GM19023 (cell line): ENCODE measurements around the gene SUMF1.
"Not testable (repeated sequence)": the region's sequence is repeated elsewhere in the genome, so short reads cannot be mapped to it uniquely, and the experiment has no call there.

Experiments used
- ATAC-seq: cut with Tn5 transposase; IDR thresholded peaks from one replicate; pipeline ENCODE4 v1.9.1; 2021; ENCODE audit warnings: mild to moderate bottlenecking, moderate library complexity; ENCODE audit not compliant: unreplicated experiment

The SUMF1 gene

DNA sequence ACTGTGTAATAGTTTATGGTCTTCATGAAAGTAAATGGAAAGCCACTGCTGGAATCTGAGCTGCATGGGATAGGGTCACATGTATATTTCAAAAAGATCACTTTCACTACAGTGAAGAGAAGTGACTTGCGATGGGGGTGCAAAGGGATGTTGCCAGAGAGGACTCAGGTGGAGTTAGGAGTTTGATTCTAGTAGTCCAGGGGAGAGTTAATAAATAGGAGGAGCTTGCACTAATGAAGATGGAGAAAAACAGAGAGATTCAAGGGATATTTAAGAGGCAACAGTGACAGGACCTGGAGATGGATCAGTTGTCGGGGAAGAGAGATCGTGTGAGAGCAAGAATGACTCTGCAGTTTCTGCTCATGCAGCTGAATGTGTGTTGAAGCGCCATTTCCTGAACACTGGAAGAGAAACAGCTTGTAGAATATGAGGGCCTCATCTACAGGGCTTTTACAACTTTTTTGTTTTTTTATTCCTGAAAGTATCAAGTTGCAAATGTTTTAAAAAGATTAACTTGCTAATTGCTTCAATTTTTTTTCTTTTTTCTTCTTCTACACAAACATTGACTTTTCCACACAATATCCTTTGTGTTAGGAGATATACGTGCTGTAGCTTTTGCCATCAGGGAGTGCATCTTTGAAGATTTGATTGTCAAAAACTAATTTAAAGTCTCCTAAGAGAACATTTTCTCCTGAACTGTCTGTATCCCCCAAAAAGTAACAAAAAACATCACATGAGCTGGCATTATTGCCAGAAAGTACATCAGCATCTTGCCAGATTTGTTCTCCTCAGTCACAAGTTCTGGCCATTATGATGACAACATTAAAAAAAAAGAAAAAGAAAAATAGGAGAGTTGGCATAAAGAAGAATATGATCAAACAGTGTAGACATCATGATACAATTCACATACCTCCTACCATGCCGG, 126.4 kb downstream of the SUMF1 start:
- ATAC-seq: no peak

DNA sequence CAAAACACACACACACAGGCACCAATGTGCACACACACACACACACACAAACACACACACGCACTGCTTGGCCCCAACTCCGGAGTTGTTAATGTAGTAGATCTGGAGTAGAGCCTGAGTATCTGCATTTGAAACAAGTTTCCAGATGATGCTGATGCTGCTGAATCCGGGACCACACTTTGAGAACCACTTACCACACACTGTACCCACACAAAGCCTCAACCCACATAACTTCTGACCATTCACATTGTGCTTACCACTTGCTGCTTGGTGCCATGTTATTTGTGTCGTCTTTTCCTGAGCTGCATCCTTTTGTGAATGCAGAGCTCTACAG, 127.0 kb downstream of the SUMF1 start:
- ATAC-seq: no peak

DNA sequence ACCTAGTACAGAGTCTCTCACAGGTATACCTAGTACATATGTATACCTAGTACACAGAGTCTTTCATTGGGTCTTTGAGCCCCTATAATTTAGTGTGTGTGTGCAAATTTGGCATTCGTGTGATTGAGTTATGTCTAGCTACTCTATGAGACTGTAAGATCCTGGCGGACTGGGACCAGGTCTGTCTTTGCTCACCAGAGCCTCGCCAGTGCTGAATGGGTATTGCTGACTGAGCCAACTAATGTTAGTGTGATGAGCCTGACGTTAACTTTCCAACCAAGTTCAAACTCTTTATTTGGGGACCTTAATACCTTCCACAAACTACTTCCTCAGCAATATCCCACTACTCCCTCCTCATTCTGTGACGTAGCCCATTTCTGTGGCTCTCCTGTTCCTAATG, 128.3 kb downstream of the SUMF1 start:
- no peak for ATAC-seq

DNA sequence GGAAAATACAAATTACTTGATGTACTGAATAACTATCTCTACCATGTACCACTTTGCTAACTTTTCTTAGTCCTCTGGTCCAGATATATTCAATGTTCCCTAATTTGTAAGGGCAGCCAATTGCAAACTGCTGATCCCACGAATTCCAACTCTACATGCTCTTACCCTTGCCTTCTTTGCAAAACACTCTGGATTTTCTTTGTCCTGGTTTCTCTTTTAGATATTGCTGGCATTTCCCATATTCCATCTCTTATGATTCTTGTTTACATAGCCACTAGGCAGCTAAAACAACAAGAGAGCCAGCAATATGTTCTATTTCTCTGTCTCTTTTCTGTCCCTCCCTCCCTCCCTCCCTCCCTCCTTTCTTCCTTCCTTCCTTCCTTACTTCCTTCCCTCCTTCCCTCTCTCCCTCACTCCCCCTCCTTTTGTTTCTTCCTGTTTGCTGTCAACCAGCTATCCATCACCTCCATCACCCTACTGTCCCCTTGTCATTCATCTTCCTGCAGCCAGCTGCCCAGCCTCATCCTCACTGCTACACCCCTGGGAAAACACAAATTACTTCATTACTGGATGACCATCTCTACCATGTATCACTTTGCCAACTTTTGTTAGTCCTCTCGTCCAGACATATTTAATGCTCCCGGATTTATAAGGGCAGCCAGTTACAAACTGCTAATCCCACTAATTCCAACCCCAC, 130.1 kb downstream of the SUMF1 start:
- no peak for ATAC-seq

DNA sequence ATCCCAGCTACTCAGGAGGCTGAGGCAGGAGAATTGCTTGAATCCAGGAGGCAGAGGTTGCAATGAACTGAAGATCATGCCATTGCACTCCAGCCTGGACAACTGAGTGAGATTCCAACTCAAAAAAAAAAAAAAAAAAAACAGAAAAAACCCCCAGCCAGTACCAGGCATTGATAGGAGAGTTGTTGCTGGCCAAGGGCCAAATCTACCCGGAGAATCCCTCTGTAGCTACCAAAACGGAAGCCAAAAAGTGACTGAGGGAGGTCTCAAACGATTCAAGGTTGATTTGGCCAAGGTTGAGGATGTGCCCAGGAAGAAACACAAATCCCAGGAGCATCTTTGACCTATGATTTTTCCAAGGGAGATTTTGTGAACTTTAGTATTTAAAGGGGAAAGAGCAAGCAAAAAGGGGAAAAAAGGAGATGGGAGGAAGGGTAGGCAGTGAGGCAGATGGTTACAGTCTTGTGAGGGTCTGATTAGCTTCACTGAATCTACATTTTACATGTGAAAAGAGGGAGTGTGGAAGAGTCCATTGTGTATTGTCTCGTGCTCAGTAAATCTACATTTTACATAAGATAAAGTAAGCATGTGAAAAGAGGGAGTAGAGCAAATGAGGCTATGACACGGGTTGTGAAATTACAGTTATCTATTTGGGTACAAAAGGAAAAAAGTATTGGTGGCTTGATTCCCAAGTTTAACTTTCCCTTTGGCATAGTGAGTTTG, 131.1 kb downstream of the SUMF1 start:
- no peak for ATAC-seq

DNA sequence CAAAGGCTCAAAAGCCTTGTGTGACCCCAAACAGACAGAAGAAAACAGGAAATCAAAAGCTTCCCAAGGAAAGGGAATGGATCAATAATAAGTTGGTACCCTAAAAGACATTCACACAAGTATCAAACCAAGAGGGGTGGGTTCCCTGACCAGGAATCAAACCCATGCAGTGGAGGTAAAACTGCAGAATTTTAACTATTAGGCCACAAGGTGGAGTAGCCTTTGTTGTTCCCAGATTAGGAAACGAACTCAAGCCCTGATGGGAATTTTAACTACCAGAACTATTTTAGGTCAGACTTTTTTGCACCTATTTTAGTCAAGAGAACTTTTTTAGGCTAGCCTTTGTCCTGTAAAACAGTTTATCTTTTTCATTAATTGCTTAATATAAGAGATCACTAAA, 132.5 kb downstream of the SUMF1 start:
- no peak for ATAC-seq

DNA sequence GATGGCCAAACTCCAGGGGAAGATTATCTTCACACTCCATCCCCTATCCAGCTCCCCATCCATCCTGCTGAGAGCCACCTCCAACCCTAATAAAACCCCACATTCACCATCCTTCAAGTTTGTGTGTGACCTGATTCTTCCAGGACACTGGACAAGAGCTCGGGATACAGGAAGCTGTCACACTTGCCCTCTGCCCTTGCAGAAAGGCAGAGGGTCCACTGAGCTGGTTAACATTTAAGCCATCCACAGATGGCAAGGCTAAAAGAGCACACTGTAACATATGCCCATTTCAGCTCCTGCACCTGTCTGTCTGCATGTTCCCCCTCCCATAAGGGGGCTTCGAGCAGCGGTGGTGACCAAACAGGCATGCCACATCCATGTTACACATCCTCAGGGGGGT, 134.1 kb downstream of the SUMF1 start:
- ATAC-seq: no peak

DNA sequence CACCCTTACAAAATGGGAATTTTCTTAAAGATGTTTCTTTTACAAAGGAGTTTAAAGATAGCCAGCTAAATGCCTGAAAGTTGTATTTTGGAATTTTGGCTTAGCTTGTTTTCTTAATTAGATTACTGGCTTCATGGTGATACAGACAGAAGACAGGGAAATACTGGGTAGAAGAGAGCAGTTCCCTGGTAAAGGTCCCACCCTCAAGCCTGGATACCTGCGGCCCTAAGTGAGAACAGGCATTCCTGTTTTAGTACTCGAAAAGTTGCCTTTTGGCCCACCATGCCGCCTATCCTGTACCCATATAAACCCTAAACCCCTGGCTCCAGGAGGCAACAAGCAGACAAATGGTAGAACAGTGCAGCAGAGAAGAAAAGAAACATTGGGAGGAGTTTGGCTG, 134.5 kb downstream of the SUMF1 start:
- ATAC-seq: no peak

DNA sequence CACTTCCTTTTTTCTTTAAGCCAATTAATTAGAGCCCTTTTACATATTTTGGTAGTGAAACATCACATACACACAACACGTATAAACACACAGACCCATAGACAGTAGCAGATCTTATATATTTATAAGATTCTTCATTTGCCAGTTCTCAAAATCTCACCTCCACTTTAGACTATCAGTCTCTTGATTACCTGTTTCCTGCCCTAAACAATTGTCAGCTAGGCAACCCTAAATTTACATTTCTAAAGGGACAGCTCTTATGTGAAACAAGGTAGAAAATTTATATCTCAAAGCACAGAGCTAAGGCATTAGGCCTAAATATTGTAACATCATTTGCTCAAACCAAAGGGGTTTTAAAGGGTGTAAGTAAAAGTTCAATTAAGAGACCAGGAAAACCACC, 135.0 kb downstream of the SUMF1 start:
- ATAC-seq: no peak

DNA sequence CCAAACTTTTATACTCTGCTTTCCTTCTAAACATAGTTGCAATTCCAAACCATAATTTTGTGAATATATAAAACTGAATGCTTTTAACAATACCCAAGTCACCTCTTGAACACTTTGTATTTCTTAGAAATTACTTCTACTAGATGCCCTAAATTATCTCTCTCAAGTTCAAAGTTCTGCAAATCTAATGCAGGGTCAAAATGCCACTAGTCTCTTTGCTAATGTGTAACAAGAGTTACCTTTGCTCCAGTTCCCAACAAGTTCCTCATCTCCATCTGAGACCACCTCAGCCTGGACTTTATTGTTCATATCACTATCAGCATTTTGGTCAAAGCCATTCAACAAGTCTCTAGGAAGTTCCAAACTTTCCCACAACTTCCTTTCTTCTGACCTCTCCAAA, 137.3 kb downstream of the SUMF1 start:
- ATAC-seq: not testable (repeated sequence)

DNA sequence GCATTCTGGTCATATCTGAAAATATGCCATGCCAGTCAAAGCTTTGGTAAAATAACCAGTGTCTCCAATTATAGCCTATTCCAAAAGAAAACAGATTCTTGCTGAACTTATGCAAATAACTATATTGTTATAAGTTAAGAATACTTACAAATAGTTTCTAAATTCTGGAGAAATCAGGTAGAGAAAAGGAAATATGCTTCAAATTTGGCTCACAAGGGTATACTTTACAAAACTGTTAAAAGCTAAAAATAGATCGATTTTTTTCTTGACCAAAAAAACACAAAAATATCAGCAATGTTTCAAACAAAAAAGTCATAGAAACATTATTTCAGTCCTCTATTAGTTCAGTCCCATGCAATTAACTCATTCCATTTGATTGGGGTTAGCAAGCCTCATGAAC, 140.2 kb downstream of the SUMF1 start:
- ATAC-seq: no peak

DNA sequence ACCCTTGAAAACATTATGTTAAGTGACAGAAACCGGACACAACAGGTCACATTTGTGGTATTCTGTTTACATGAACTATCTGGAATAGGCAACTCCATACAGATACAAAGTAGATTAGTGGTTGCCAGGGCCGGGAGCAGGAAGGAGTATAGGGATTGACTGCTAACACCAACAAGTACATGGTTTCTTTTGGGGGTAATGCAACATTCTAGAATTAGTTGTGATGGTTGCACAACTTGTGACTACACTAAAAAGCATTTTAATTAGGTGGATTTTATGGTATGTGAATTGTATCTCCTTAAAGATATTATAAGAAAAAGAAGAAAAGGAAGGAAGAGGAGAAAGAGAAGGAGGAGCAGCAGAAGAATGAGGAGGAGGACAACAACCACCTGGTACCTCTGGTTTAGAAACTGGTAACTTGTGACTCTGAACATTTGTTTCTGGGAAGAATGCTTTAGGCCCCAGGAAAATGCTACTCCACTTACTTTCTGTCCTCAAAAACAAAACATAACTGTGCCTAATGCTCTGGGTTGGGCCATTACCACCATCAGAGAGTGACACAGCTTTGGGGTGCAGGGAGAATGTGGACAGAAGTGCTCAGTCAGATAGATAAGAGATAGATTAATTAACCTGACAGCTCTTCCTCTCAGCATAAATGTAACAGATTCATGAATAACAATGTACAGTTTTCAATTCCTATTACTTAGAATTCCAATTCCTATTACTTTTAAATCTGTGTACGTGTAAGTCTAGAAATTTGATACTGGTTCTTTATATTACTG, 143.6 kb downstream of the SUMF1 start:
- no peak for ATAC-seq

DNA sequence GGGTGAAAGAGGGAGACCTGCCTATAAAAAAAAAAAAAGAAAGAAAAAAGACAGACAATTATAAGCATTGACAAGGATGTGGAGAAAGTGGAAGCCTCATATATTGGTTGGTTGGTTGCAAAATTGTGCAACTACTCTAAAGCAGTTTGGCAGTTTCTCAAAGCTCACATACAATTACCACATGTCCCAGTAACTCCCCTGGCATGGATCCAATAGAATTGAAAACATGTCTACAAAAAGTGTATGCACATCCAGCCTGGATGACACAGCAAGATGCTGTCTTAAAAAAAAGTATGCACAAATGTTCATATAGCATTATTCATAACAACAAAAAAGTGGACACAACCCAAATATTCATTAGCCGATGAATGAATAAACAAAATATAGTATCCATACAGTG, 144.4 kb downstream of the SUMF1 start:
- ATAC-seq: no peak

DNA sequence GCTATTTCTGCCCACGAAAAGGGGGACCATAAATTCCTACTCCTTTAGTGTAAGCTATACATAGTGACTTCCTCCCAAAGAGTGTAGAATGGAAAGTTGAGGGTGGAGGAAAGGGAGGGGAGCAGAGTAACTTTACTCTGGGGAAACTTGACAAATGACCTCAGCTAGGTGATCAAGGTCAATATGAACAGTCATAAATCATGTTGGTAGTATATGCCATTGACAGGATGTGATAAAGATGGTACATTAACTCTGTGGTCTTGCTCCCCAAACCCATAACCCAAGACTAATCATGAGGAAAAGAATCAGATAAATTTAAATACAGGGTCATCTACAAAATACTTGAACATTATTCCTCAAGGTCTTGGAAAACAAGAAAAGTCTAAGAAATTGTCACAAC, 145.3 kb downstream of the SUMF1 start:
- no peak for ATAC-seq

DNA sequence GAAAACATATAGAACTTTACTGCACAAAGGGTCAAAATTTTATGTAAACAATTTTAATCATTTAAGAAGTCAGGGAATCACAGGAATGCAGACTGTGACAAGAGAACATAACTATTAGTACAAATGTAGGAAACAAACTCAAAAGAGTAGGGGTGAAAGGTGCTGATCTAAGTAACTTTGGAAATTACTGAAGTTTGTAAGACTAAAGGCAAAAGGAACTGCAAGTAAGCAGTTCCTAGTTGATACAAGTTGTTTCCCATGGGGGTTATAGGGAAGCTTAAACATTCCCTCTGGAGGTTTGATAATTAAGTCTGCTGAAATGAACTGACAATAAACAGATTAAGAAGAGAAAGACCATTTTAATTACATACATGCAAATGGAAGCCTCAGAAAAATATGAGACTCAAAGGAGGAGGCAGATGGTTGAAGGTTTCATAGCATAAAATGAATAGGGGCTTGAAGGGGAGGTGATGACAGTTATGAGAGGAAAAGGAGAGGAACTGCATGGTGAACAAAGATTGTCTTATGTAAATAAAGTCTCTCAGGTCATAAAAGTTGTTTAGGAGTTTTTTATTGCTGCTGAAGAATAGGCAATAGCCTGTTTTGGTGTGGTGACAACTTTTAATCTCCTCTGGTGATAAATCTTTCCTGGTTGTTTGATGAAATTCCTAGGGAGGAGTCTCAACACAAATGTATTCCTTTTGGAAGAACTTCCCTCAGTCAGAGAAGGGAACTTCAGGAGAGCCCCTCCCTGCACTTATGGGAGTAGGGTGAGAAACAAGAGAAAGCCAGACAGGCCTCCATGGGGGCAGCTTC, 146.8 kb downstream of the SUMF1 start:
- no peak for ATAC-seq

DNA sequence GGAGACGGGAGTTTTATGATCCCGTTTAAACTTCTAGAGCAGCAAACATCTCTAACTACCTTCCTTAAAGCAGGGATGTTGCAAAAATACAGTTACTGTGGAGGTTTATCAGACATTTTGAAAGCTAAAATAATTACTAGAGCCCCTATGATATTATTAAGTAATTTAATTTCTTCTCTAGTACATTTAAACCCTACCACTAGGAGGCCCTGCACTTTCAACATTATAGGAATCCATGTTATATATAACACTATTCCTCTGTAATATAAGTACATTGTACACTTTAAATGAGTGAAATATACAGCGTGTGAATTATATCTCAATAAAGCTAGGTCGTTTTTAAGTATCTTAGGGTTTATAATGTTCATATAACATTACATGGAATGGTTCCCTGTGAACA, 152.4 kb downstream of the SUMF1 start:
- ATAC-seq: no peak

DNA sequence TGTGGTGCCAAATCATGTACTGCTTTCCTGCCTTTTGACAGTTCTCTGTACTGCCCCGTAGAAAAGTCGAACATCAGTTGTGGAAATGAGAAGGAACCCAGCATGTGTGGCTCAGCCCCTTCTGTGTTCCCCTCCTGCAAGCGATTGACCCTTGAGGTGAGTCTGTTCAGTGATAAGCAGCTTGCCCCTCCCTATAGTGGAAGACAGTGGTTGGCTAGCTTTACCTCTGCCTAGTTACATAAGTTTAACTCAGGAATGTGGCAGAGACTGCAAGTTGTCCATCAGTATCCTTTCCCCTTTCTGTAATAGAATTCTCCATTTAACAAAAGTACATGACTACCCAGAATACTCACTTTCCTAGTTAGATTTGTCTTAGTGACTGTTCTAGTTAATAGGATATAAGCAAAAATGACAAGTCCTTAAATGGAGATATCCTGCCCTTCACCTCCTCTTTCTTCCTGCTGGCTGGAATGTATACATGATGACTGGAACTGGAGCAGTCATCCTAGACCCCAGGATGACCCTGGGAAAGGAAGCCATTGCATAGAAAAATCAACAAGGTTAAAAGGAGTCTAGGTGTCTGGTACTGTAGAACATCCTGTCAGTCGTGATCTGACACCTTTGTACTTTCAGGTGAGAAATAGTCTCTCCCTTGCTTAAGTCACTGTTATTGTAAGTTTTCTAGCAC, 153.3 kb downstream of the SUMF1 start:
- no peak for ATAC-seq

DNA sequence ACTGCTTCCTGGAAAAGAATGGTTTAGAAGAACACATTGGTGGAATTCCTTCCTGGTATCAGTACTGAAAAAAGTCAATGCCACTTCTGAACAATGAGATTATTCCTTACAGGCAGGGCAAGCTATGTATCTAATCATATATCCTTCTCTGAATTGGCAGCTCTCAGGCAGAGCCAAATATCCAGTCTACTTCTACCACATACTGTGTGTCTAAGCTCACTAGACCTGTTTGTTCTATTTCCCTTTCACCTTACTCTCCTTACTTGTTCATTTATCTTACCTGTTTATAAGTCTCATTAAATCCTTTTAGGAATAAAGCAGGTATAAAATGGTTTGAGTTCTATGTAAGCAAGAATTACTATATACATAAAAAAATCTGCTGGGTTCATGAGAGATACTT, 155.6 kb downstream of the SUMF1 start:
- no peak for ATAC-seq
